Adrenal gland (tissue), 5 donors: ENCODE measurements around the gene SIGLEC5.

Source experiments
- CTCF ChIP-seq, 6 experiments: fragments of 450-650 bp in 4 of 6; fragments of 200-600 bp in 2 of 6; sonication (generic) in 1 of 6; IDR thresholded peaks; 1 replicate in 5 of 6; 2 replicates in 1 of 6; pipeline versions ENCODE4 v1.5.1 to v1.8.0; 2016 to 2021; ENCODE audit warnings: antibody characterized with exemption in 6 of 6, mild to moderate bottlenecking in 2 of 6, moderate library complexity in 1 of 6
- POLR2A ChIP-seq, 2 donors: fragments of 450-650 bp; IDR thresholded peaks; one replicate each; pipeline ENCODE4 v1.6.1; 2017; ENCODE audit warnings: antibody characterized with exemption in 2 of 2, mild to moderate bottlenecking in 2 of 2, moderate library complexity in 1 of 2
- donor health status: DM: no; HTN: no; CAD: no.

- no peak for TF ChIP-seq CTCF (IDR thresholded peaks at IDR 0.05)
- no peak for TF ChIP-seq POLR2A (IDR thresholded peaks at IDR 0.05)
Measured at GRCh38 chr19:51564791-51565190, 65.4 kb downstream of the SIGLEC5 start.
